Measurements from ENCODE around the gene STXBP4.

STXBP4 gene

GRCh38 chr17:54972406-54973138, 4.0 kb downstream of the STXBP4 start:
- Histone ChIP-seq H3K79me2 (ENCODE audit: control insufficient read depth, insufficient read depth, low read length, poor library complexity) (peaks cover 8% of the 10 kb centered on the region), H3K18ac (ENCODE audit: low read length) (no peak overlapping the region), H3K79me1 (ENCODE audit: low read length) (peaks cover 8% of the 10 kb centered on the region), H3K14ac (ENCODE audit: low read length) (no peak overlapping the region), H2BK120ac (ENCODE audit: insufficient read depth, low read length, poor library complexity) (no peak overlapping the region), H3K4me3 (ENCODE audit: low read depth, low read length) (no peak overlapping the region), H4K8ac (ENCODE audit: low read depth, low read length) (no peak overlapping the region), H2AFZ (ENCODE audit: insufficient read depth, low read length, poor library complexity) (no peak overlapping the region), H3K4ac (ENCODE audit: low read depth, low read length) (no peak overlapping the region), H4K12ac (ENCODE audit: low read depth, low read length) (no peak overlapping the region), H3K27me3 (ENCODE audit: insufficient read depth, low read length) (no peaks in the 10 kb centered on the region), H2BK12ac (ENCODE audit: low read length) (no peak overlapping the region), H3K23ac (ENCODE audit: low read length) (no peak overlapping the region), H2BK5ac (ENCODE audit: low read depth, low read length, poor library complexity) (no peak overlapping the region), H2AK5ac (ENCODE audit: low read length) (no peak overlapping the region), H3K4me1 (ENCODE audit: control insufficient read depth in 1 of 2, insufficient read depth in 2 of 2, low read length in 2 of 2) (peaks cover 0 to 4% of the 10 kb centered on the region in 2 experiments), H3K36me3 (ENCODE audit: control insufficient read depth in 1 of 2, insufficient read depth in 2 of 2, low read length in 2 of 2) (no peaks in the 10 kb centered on the region), H3K27ac (ENCODE audit: low read depth, low read length) (no peak overlapping the region), H3K4me2 (ENCODE audit: low read length) (no peak overlapping the region), H4K91ac (ENCODE audit: low read depth, low read length) (no peak overlapping the region), H3K9ac (ENCODE audit: low read length) (no peak overlapping the region), H3K9me3 (ENCODE audit: insufficient read depth, low read depth, low read length) (no peaks in the 10 kb centered on the region)
- no peak for DNase-seq
- no CpG with 5 or more reads among the region's 3 CpGs for WGBS (ENCODE audit: extremely low coverage, insufficient coverage, insufficient read length)

DNA sequence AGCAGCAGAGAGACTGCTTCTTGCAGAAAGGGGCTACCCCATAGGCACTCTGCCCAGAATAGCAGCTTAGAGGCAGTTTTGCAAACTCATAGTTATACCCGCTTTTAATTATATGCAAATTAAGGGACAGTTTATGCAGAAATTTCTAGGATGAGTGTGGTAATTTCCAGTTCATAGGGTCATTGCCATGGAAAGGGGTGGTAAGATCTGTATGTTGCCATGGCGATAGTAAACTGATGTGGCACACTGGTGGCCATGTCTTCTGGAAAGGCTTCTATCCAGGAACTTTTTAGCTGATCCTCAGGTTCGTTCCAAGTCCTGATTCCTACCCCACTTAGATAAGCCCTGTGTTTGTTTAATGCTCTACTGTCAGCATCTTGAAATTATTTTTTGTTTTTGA, 6.2 kb downstream of the STXBP4 start:
- Histone ChIP-seq H4K8ac (ENCODE audit: low read depth, low read length) (no peak overlapping the region), H2AFZ (ENCODE audit: insufficient read depth, low read length, poor library complexity) (no peak overlapping the region), H3K36me3 (ENCODE audit: control insufficient read depth in 1 of 2, insufficient read depth in 2 of 2, low read length in 2 of 2) (no peaks in the 10 kb centered on the region), H3K27ac (ENCODE audit: low read depth, low read length) (no peak overlapping the region), H3K23ac (ENCODE audit: low read length) (no peak overlapping the region), H3K9me3 (ENCODE audit: insufficient read depth, low read depth, low read length) (no peaks in the 10 kb centered on the region), H4K12ac (ENCODE audit: low read depth, low read length) (no peak overlapping the region), H2BK12ac (ENCODE audit: low read length) (no peak overlapping the region), H3K4ac (ENCODE audit: low read depth, low read length) (no peak overlapping the region), H4K91ac (ENCODE audit: low read depth, low read length) (no peak overlapping the region), H3K4me1 (ENCODE audit: control insufficient read depth in 1 of 2, insufficient read depth in 2 of 2, low read length in 2 of 2) (no peaks in the 10 kb centered on the region), H3K79me2 (ENCODE audit: control insufficient read depth, insufficient read depth, low read length, poor library complexity) (no peaks in the 10 kb centered on the region), H2BK120ac (ENCODE audit: insufficient read depth, low read length, poor library complexity) (no peak overlapping the region), H3K4me2 (ENCODE audit: low read length) (no peak overlapping the region), H3K18ac (ENCODE audit: low read length) (no peak overlapping the region), H3K27me3 (ENCODE audit: insufficient read depth, low read length) (no peaks in the 10 kb centered on the region), H2BK5ac (ENCODE audit: low read depth, low read length, poor library complexity) (no peak overlapping the region), H2AK5ac (ENCODE audit: low read length) (no peak overlapping the region), H3K79me1 (ENCODE audit: low read length) (no peaks in the 10 kb centered on the region), H3K9ac (ENCODE audit: low read length) (no peak overlapping the region), H3K4me3 (ENCODE audit: low read depth, low read length) (no peak overlapping the region), H3K14ac (ENCODE audit: low read length) (no peak overlapping the region)
- WGBS (ENCODE audit: extremely low coverage, insufficient coverage, insufficient read length): no CpG with 5 or more reads among the region's 3 CpGs
- no peak for DNase-seq

DNA sequence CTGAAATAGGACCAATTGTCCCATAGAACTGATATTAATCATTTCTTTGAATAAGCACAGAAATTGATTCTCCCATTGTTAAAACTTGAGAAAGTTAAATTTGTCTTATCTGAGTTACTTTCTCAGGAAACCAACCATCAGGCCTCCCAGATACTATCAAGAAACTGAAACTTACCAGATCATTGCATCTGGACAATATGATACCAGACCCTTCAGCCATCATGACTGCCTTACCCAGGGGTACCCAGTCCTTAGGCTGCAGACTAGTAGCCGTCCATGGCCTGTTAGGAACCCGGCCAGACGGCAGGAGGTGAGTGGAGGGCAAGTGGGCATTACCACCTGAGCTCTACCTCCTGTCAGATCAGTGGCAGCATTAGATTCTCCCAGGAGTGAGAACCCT, 7.8 kb downstream of the STXBP4 start:
- no peak overlapping the region for H4K12ac ChIP-seq (ENCODE audit: low read depth, low read length)
- H4K8ac ChIP-seq (ENCODE audit: low read depth, low read length): no peak overlapping the region
- H3K14ac ChIP-seq (ENCODE audit: low read length): no peak overlapping the region
- H3K79me1 ChIP-seq (ENCODE audit: low read length): no peaks in the 10 kb centered on the region
- H2BK5ac ChIP-seq (ENCODE audit: low read depth, low read length, poor library complexity): no peak overlapping the region
- DNase-seq: no peak
- no peak overlapping the region for H3K23ac ChIP-seq (ENCODE audit: low read length)
- H2BK120ac ChIP-seq (ENCODE audit: insufficient read depth, low read length, poor library complexity): no peak overlapping the region
- no peaks in the 10 kb centered on the region for H3K79me2 ChIP-seq (ENCODE audit: control insufficient read depth, insufficient read depth, low read length, poor library complexity)
- peaks cover 2% of the 10 kb centered on the region in 2 experiments for H3K36me3 ChIP-seq (ENCODE audit: control insufficient read depth in 1 of 2, insufficient read depth in 2 of 2, low read length in 2 of 2)
- H3K27me3 ChIP-seq (ENCODE audit: insufficient read depth, low read length): no peaks in the 10 kb centered on the region
- no CpG with 5 or more reads among the region's 3 CpGs for WGBS (ENCODE audit: extremely low coverage, insufficient coverage, insufficient read length)
- no peak overlapping the region for H3K9ac ChIP-seq (ENCODE audit: low read length)
- H3K4ac ChIP-seq (ENCODE audit: low read depth, low read length): no peak overlapping the region
- H2AFZ ChIP-seq (ENCODE audit: insufficient read depth, low read length, poor library complexity): no peak overlapping the region
- H3K4me2 ChIP-seq (ENCODE audit: low read length): no peak overlapping the region
- H3K27ac ChIP-seq (ENCODE audit: low read depth, low read length): no peak overlapping the region
- no peak overlapping the region for H3K4me3 ChIP-seq (ENCODE audit: low read depth, low read length)
- no peak overlapping the region for H2AK5ac ChIP-seq (ENCODE audit: low read length)
- H3K9me3 ChIP-seq (ENCODE audit: insufficient read depth, low read depth, low read length): no peaks in the 10 kb centered on the region
- H3K4me1 ChIP-seq (ENCODE audit: control insufficient read depth in 1 of 2, insufficient read depth in 2 of 2, low read length in 2 of 2): no peaks in the 10 kb centered on the region
- H2BK12ac ChIP-seq (ENCODE audit: low read length): no peak overlapping the region
- H3K18ac ChIP-seq (ENCODE audit: low read length): no peak overlapping the region
- no peak overlapping the region for H4K91ac ChIP-seq (ENCODE audit: low read depth, low read length)

GRCh38 chr17:54977744-54978143, 9.2 kb downstream of the STXBP4 start:
- no peak overlapping the region for H3K4ac ChIP-seq (ENCODE audit: low read depth, low read length)
- H3K4me3 ChIP-seq (ENCODE audit: low read depth, low read length): no peak overlapping the region

More at GRCh38 chr17:54977744-54978143, 9.2 kb downstream of the STXBP4 start:
- H3K79me2 ChIP-seq (ENCODE audit: control insufficient read depth, insufficient read depth, low read length, poor library complexity): no peaks in the 10 kb centered on the region
- no peak overlapping the region for H2BK120ac ChIP-seq (ENCODE audit: insufficient read depth, low read length, poor library complexity)
- no peak overlapping the region for H2BK12ac ChIP-seq (ENCODE audit: low read length)
- H3K27me3 ChIP-seq (ENCODE audit: insufficient read depth, low read length): no peaks in the 10 kb centered on the region
- H2AK5ac ChIP-seq (ENCODE audit: low read length): no peak overlapping the region
- no peak overlapping the region for H2BK5ac ChIP-seq (ENCODE audit: low read depth, low read length, poor library complexity)
- no peaks in the 10 kb centered on the region for H3K9me3 ChIP-seq (ENCODE audit: insufficient read depth, low read depth, low read length)
- H3K9ac ChIP-seq (ENCODE audit: low read length): no peak overlapping the region
- no peak overlapping the region for H3K4me2 ChIP-seq (ENCODE audit: low read length)
- no peak overlapping the region for H4K12ac ChIP-seq (ENCODE audit: low read depth, low read length)
- no peak overlapping the region for H3K18ac ChIP-seq (ENCODE audit: low read length)
- DNase-seq: no peak
- no CpG with 5 or more reads among the region's 2 CpGs for WGBS (ENCODE audit: extremely low coverage, insufficient coverage, insufficient read length)
- H3K4me1 ChIP-seq (ENCODE audit: control insufficient read depth in 1 of 2, insufficient read depth in 2 of 2, low read length in 2 of 2): no peaks in the 10 kb centered on the region
- H4K91ac ChIP-seq (ENCODE audit: low read depth, low read length): no peak overlapping the region
- no peak overlapping the region for H3K14ac ChIP-seq (ENCODE audit: low read length)
- H3K23ac ChIP-seq (ENCODE audit: low read length): no peak overlapping the region
- no peak overlapping the region for H4K8ac ChIP-seq (ENCODE audit: low read depth, low read length)
- no peak overlapping the region for H3K27ac ChIP-seq (ENCODE audit: low read depth, low read length)
- peaks cover 2% of the 10 kb centered on the region in 2 experiments for H3K36me3 ChIP-seq (ENCODE audit: control insufficient read depth in 1 of 2, insufficient read depth in 2 of 2, low read length in 2 of 2)
- H2AFZ ChIP-seq (ENCODE audit: insufficient read depth, low read length, poor library complexity): no peak overlapping the region
- H3K79me1 ChIP-seq (ENCODE audit: low read length): no peaks in the 10 kb centered on the region

All from trophoblast cell (in vitro differentiated cells and primary cell).